T47D (cell line): Measurements from ENCODE around the gene NBAS.

ENCODE experiments used
- DNase-seq, 2 experiments: peaks; one replicate each; pipeline versions ENCODE4 v3.0.0 to v3.0.0-alpha.2; 2011 to 2012; ENCODE audit warnings: low read depth in 1 of 2, low spot score in 1 of 2
- JUND ChIP-seq: IDR thresholded peaks from 2 replicates; pipeline ENCODE4 v1.6.1; 2012; ENCODE audit warnings: low read depth
- in situ Hi-C: cut with HindIII; loops from 2 replicates; pipeline ENCODE4 v1.10.0; 2016; ENCODE audit warnings: low sequenced_read_pairs, low pct_unique_long_range_greater_than_20kb

Gene NBAS

GRCh38 chr2:15582710-15583357 lies 21.7 kb upstream of the NBAS start:
- no peak for TF ChIP-seq JUND
- in situ Hi-C loops: no loop called here
- no peak for DNase-seq

- TF ChIP-seq JUND: no peak
- in situ Hi-C loops: no loop called here
- no peak for DNase-seq
Observed at GRCh38 chr2:15580451-15580850, 19.3 kb upstream of the NBAS start.

- in situ Hi-C loops: no loop called here
- TF ChIP-seq JUND: no peak
- DNase-seq: no peak
Observed at GRCh38 chr2:15579641-15580040, 18.5 kb upstream of the NBAS start.

- in situ Hi-C loops: no loop called here
- DNase-seq: peak in 1 of 2 experiments; percentile 85
- no peak for TF ChIP-seq JUND
Observed at GRCh38 chr2:15577071-15577735, 16.1 kb upstream of the NBAS start.

GRCh38 chr2:15571729-15572128 lies 10.6 kb upstream of the NBAS start:
- no peak for DNase-seq
- in situ Hi-C loops: no loop called here
- TF ChIP-seq JUND: no peak

GRCh38 chr2:15570104-15570503 lies 9.0 kb upstream of the NBAS start:
- in situ Hi-C loops: no loop called here
- no peak for TF ChIP-seq JUND
- DNase-seq: no peak

GRCh38 chr2:15568874-15569273 lies 7.7 kb upstream of the NBAS start:
- DNase-seq: no peak
- in situ Hi-C loops: no loop called here
- no peak for TF ChIP-seq JUND

- no peak for DNase-seq
- no peak for TF ChIP-seq JUND
- in situ Hi-C loops: no loop called here
Observed at GRCh38 chr2:15566912-15567311, 5.8 kb upstream of the NBAS start.

GRCh38 chr2:15565994-15566671 lies 5.0 kb upstream of the NBAS start:
- DNase-seq: no peak
- TF ChIP-seq JUND: no peak
- in situ Hi-C loops: no loop called here

GRCh38 chr2:15565392-15565791 lies 4.3 kb upstream of the NBAS start:
- in situ Hi-C loops: no loop called here
- no peak for DNase-seq
- TF ChIP-seq JUND: no peak

- DNase-seq: no peak
- in situ Hi-C loops: no loop called here
- no peak for TF ChIP-seq JUND
Observed at GRCh38 chr2:15563227-15564100, 2.3 kb upstream of the NBAS start.

- no peak for TF ChIP-seq JUND
- no peak for DNase-seq
- in situ Hi-C loops: no loop called here
Observed at GRCh38 chr2:15562354-15563031, 1.4 kb upstream of the NBAS start.
